ENCODE data around the gene COLEC11.

COLEC11 gene

DNA sequence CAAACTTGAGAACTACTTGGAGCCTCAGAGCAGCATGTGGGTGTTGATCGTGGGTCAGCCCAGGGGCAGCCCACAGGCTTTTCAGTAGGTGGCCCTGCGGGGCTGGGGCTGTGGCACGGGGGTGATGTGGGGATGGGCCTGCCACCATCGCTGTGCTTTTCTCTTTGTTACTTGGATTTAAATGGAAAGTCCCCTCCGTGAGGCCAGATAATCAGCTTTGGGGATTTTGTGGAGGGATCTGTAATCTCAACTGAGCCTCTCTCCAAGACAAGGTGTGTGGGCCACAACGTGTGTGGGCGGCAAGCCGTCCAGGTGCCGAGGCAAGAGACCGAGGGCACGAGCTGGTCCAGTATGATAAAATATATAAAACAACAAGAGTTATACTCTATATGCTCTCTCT, 16.7 kb downstream of the COLEC11 start:
- TF ChIP-seq CTCF (IDR thresholded peaks at IDR 0.05), result no peak

DNA sequence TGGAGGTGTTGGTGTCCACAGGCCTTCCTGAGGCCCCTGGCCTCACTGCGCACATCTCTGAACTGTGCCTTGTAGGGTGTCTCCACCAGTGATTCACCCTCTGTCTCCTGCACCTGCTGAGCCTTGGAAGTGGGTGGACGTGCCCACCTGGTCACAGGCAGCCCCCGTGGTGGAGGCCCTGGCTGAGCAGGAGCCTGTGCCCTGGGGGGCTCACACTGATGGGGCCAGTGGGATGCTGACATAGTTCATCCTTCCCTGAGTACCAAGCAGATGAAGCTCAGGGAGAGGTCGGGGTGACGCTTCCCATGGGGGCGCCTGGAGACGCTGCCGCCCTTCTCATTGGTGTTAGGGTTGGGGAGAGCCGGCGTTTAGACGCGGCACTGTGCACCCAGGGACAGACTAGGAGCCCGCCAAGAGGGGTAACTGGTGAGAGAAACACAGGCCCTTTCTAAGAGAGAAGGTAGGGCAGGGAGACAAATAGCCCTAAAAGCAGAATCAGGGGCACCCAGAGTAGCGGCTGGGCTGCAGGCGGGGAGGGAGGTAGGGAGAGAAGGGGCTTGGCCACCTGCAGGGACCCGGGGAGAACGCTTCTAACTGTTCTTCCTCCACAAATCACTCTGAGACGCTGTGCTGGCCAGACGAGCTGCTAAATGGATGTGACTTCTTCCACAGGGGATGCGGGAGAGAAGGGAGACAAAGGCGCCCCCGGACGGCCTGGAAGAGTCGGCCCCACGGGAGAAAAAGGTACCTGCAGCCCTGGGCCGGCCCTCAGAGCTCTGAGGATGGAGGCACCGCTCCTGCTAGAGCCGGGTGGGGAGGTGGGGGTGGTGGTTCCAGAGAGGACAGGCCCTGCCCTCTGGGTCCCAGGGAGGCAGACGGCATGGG, 18.0 kb downstream of the COLEC11 start:
- no peak for TF ChIP-seq CTCF (IDR thresholded peaks at IDR 0.05)

DNA sequence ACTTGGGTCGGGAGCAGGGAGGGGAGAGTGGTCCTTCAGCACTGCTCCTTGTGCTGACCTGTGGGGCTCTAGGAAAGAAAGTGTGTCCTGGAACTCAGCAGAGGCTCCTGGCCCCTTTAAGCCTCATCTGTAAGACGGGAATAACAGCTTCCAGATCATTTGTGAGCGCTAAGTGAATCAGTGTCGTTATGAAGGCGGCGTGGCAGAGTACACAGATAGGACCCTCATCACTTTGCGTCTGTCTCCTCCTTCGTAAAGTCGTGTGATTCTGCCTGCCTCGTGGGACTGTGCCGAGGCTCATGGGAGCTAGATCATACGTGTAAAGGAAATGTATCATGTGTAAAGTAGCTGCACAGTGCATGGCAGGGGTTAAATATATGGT, 18.6 kb downstream of the COLEC11 start:
- TF ChIP-seq CTCF (IDR thresholded peaks at IDR 0.05), result no peak

- no peak for TF ChIP-seq CTCF (IDR thresholded peaks at IDR 0.05)
Measured at GRCh38 chr2:3617198-3617890, 22.4 kb downstream of the COLEC11 start.

- no peak for TF ChIP-seq CTCF (IDR thresholded peaks at IDR 0.05)
Measured at GRCh38 chr2:3618367-3618766, 23.5 kb downstream of the COLEC11 start.

DNA sequence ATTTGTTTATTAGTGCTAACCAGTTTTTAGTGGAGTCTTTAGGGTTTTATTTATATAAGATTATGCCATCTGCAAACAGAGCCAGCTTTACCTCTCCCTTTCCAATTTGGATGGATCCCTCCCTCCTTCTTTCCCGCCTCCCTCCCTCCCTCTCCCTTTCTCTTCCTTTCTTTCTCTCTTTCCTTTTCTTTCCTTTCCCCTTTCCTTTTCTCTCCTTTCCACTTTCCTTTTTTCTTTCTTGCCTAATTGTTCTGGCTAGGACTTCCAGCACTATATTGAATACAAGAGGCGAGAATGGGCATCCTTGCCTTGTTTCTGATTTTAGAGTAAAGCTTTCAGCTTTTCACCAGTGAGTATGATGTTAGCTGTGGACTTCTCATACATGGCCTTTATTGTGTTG, 24.1 kb downstream of the COLEC11 start:
- TF ChIP-seq CTCF (IDR thresholded peaks at IDR 0.05), result no peak

DNA sequence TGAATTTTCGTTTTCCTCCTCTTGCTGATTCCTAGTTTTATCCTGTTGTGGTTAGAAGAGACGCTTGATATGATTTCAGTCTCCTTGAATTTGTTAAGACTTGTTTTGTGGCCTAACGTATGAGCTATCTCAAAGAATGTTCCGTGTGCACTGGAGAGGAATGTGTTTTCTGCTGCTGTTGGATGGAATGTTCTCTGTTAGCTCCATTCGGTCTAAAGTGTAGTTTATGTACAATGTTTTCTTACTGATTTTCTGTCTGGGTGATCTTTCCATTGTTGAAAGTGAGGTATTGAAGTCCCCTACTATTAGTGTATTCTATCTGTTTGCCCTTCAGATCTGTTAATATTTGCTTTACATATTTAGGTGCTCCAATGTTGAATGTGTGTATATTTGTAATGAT, 25.9 kb downstream of the COLEC11 start:
- TF ChIP-seq CTCF (IDR thresholded peaks at IDR 0.05), result no peak

All from LNCAP (cell line).